Cardiac muscle cell (in vitro differentiated cells and primary cell): ENCODE results near the gene HERC4. TPM values are rescaled to one million over a fixed set of nuclear protein-coding genes. Genes with fewer than 3 reads are reported as not detected.
A peak's percentile ranks its signal among the peaks of the same experiment; 100 is the strongest.
"Not testable (repeated sequence)": the region's sequence is repeated elsewhere in the genome, so short reads cannot be mapped to it uniquely, and the experiment has no call there.

Experiments used
- DNase-seq, 2 donors: peaks; one replicate each; pipeline versions ENCODE4 v3.0.0 to v3.0.0-alpha.2; 2010 to 2017; ENCODE audit warnings: low read depth in 1 of 2, low spot score in 1 of 2
- H3K27ac ChIP-seq: fragments of 200-600 bp; sonication (generic); 2 replicates; pipeline ENCODE4 v1.5.1; 2016
- H3K27me3 ChIP-seq: fragments of 200-600 bp; sonication (generic); 2 replicates; pipeline ENCODE4 v1.6.0; 2016; ENCODE audit warnings: control low read depth
- H3K36me3 ChIP-seq: fragments of 200-600 bp; sonication (generic); 2 replicates; pipeline ENCODE4 v1.5.1; 2016; ENCODE audit warnings: control low read depth
- H3K4me1 ChIP-seq: fragments of 200-600 bp; sonication (generic); 2 replicates; pipeline ENCODE4 v1.8.1; 2017; ENCODE audit warnings: low read depth, mild to moderate bottlenecking, mixed run types
- H3K4me3 ChIP-seq: fragments of 200-600 bp; sonication (generic); 2 replicates; pipeline ENCODE4 v1.5.1; 2016; ENCODE audit warnings: mild to moderate bottlenecking
- H3K9me3 ChIP-seq: fragments of 200-600 bp; sonication (generic); 2 replicates; pipeline ENCODE4 v1.5.1; 2017; ENCODE audit warnings: low read depth, mild to moderate bottlenecking, control low read depth
- polyA plus RNA-seq: library from polyadenylated mRNA; unstranded; fragments of >200 nt; fragmentation: Nextera tagmentation; extraction: Ambion mirVana; gene quantifications from 2 replicates; pipeline ENCODE4 v1.2.1, GENCODE V29; 2016
- total RNA-seq: library from RNA; depleted of rRNA; stranded (reverse); fragments of >200 nt; gene quantifications from 2 replicates; pipeline ENCODE4 v1.2.3, GENCODE V29; 2016
- TF ChIP-seq, protein P1 (sequence below): IDR thresholded peaks from 2 replicates; pipeline ENCODE4 v1.5.1; 2012; ENCODE audit warnings: low read depth, mild to moderate bottlenecking, low read length

Gene HERC4
- total and polyA plus RNA-seq, 2 experiments from 2014 or later, result 35.1 to 38.7 TPM

DNA sequence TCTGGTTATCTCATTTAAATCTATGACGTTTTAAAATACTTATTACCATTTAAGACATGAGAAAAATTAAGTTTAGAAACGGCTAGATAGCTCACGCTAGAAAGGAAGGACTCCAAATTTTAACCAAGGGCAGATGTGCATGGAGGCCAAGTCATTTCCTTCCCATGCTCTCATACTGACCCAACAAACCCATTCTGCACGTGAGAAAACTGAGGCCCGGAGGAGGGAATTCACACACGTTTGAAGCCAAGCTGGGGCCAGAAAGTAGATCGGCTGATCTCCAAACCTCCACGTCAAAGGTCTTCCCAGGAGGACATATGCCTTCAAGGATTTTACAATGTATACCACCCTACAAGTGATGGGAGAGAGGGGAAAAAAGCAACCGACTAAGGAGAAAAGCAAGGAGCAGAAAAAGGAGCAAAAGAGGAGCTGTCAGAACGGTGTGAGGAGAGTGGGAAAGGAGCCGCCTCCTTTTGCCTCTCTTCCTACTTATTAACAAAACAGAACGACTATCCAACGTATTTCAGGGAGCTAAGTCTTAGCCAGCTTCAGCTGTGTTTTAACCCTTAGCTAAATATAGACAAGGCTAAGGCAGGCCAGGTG, 191.3 kb downstream of the HERC4 start:
- peak overlapping the region; percentile 96 for H3K27ac ChIP-seq
- H3K36me3 ChIP-seq, result peaks cover 13% of the 10 kb centered on the region
- H3K4me3 ChIP-seq, result peak overlapping the region; percentile 60
- DNase-seq, result no peak
- peaks cover 3% of the 10 kb centered on the region for H3K4me1 ChIP-seq
- H3K27me3 ChIP-seq, result no peaks in the 10 kb centered on the region
- TF ChIP-seq, protein P1, sequence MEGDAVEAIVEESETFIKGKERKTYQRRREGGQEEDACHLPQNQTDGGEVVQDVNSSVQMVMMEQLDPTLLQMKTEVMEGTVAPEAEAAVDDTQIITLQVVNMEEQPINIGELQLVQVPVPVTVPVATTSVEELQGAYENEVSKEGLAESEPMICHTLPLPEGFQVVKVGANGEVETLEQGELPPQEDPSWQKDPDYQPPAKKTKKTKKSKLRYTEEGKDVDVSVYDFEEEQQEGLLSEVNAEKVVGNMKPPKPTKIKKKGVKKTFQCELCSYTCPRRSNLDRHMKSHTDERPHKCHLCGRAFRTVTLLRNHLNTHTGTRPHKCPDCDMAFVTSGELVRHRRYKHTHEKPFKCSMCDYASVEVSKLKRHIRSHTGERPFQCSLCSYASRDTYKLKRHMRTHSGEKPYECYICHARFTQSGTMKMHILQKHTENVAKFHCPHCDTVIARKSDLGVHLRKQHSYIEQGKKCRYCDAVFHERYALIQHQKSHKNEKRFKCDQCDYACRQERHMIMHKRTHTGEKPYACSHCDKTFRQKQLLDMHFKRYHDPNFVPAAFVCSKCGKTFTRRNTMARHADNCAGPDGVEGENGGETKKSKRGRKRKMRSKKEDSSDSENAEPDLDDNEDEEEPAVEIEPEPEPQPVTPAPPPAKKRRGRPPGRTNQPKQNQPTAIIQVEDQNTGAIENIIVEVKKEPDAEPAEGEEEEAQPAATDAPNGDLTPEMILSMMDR, result no peak
- no peaks in the 10 kb centered on the region for H3K9me3 ChIP-seq

DNA sequence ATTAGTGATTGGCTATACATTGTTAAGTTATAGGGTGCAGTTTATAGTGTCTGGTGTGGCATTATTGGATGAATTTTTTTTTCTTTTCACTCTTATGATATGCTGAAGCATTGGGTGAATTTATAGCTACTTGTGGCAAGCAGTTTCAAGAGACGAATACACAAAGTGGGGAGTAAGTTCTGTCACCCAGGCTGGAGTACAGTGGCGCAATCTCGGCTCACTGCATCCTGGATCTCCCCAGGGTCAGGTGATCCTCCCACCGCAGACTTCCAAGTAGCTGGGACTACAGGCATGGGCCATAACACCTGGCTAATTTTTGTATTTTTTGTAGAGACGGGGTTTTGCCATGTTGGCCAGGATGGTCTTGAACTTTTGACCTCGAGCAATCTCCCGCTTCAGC, 196.9 kb downstream of the HERC4 start:
- no peaks in the 10 kb centered on the region for H3K27me3 ChIP-seq
- H3K36me3 ChIP-seq, result no peaks in the 10 kb centered on the region
- H3K4me3 ChIP-seq, result no peak overlapping the region
- H3K4me1 ChIP-seq, result no peaks in the 10 kb centered on the region
- H3K27ac ChIP-seq, result no peak overlapping the region
- TF ChIP-seq, protein P1, result no peak
- no peak for DNase-seq
- H3K9me3 ChIP-seq, result no peaks in the 10 kb centered on the region

DNA sequence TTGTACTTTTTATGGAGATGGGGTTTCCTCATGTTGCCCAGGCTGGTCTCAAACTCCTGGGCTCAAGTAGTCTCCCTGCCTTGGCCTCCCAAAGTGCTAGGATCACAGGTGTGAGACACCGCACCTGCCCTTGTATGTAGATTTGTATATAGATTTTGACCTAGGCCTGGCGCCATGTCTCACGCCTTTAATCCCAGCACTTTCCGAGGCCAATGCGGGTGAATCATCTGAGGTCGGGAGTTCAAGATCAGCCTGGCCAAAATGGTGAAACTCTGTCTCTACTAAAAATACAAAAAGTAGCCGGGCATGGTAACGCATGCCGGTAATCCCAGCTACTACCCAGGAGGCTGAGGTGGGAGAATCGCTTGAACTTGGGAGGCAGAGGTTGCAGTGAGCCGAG, 197.7 kb downstream of the HERC4 start:
- H3K4me1 ChIP-seq, DNase-seq: not testable (repeated sequence)

DNA sequence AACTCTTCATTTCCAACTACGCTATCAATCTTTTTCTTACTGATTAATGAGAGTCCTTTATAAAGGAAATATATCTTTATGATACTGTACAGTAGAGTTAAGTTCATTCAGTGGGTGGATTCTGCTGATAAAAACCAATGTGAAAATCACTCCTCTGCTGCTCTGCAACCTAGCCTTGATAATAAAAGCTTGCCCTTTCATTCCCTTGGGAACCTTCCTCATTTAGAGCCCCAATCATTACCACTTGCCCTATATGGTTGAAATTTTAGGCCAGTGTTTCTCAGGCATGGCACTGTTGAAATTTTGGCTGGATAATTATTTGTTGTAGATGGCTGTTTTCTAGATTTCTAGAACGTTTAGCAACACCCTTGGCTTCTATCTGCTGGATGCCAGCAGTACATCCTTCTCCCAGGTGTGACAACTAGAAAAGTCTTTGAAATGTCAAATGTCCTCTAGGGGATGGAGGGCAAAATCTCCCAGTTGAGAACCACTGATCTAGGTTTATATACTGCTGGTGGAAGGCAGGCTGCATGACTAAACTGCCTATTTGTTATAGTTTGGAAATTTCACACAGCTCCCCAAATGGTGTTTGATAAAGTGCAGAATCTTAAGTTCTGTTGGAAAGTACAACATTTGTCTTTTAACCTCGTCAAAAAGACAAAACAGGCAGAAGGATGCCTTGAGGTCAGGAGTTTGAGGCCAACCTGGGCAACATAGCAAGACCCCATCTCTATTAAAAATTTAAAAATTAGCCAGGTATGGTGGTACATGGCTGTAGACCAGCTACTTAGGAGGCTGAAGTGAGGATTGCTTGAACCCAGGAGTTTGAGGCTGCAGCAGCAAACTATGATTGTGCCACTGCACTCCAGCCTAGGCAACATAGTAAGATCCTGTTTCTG, 199.5 kb downstream of the HERC4 start:
- Histone ChIP-seq H3K9me3 (no peaks in the 10 kb centered on the region), H3K27me3 (no peaks in the 10 kb centered on the region), H3K4me1 (no peaks in the 10 kb centered on the region), H3K36me3 (no peaks in the 10 kb centered on the region), H3K27ac (no peak overlapping the region), H3K4me3 (no peak overlapping the region)
- TF ChIP-seq, protein P1, result no peak
- no peak for DNase-seq

More for the DNA sequence above, 197.7 kb downstream of the HERC4 start:
- not testable (repeated sequence) for H3K4me3 ChIP-seq, H3K9me3 ChIP-seq, H3K36me3 ChIP-seq, H3K27me3 ChIP-seq, H3K27ac ChIP-seq

Other genes starting within 250 kb of the HERC4 start
- 5.0 and 6.7 TPM in 2 replicates for gene DNAJC12, start 237.1 kb downstream of the HERC4 start, total RNA-seq
- gene DNAJC12, start 237.1 kb downstream of the HERC4 start, polyA plus RNA-seq, result 6.0 and 6.6 TPM in 2 replicates
- 12.7 and 17.4 TPM in 2 replicates for gene SIRT1, start 190.6 kb downstream of the HERC4 start, total RNA-seq
- gene SIRT1, start 190.6 kb downstream of the HERC4 start, polyA plus RNA-seq, result 19.5 and 20.7 TPM in 2 replicates
- 3.9 and 5.3 TPM in 2 replicates for gene MYPN, start 34.2 kb upstream of the HERC4 start, total RNA-seq
- 3.9 and 4.0 TPM in 2 replicates for gene MYPN, start 34.2 kb upstream of the HERC4 start, polyA plus RNA-seq
- 0.11 TPM in 1 of 2 replicates, not detected in the other for gene ATOH7, start 156.8 kb upstream of the HERC4 start, total RNA-seq
- gene ATOH7, start 156.8 kb upstream of the HERC4 start, polyA plus RNA-seq, result 0.29 and 0.50 TPM in 2 replicates